Neural cell (in vitro differentiated cells): ENCODE results near the gene TRIM62. TPM values are rescaled to one million over a fixed set of nuclear protein-coding genes. Genes with fewer than 3 reads are reported as not detected.

Source experiments
- H2AFZ ChIP-seq: fragments of 200-600, 300-800 bp; sonication (generic), shearing (Covaris generic); 2 replicates; pipeline ENCODE4 v1.6.0; 2014; ENCODE audit warnings: low read depth, mild to moderate bottlenecking, antibody characterized with exemption, low read length, moderate library complexity
- H3F3A ChIP-seq: fragments of 200-600 bp; shearing (Covaris generic); 2 replicates; pipeline ENCODE4 v1.6.1; 2016; ENCODE audit warnings: mild to moderate bottlenecking, moderate library complexity, mixed read lengths, antibody characterized with exemption, low read length; ENCODE audit not compliant: insufficient read depth, poor library complexity, severe bottlenecking
- H3K27ac ChIP-seq: fragments of 200-600, 300-800 bp; sonication (generic), shearing (Covaris generic); 2 replicates; pipeline ENCODE4 v1.5.1; 2014; ENCODE audit warnings: mild to moderate bottlenecking, low read length, moderate library complexity
- H3K27me3 ChIP-seq: fragments of 300-800, 200-600 bp; sonication (generic), shearing (Covaris generic); 2 replicates; pipeline ENCODE4 v1.6.0; 2014; ENCODE audit warnings: mild to moderate bottlenecking, low read depth, low read length, moderate library complexity; ENCODE audit not compliant: insufficient read depth
- H3K36me3 ChIP-seq: fragments of 300-800, 200-600 bp; sonication (generic), shearing (Covaris generic); 2 replicates; pipeline ENCODE4 v1.5.1; 2014; ENCODE audit warnings: mild to moderate bottlenecking, antibody characterized with exemption, low read length, moderate library complexity; ENCODE audit not compliant: insufficient read depth
- H3K4me2 ChIP-seq: fragments of 300-800, 200-600 bp; sonication (generic), shearing (Covaris generic); 2 replicates; pipeline ENCODE4 v1.6.0; 2014; ENCODE audit warnings: mild to moderate bottlenecking, low read length
- H3K4me3 ChIP-seq: fragments of 300-800, 200-600 bp; sonication (generic), shearing (Covaris generic); 2 replicates; pipeline ENCODE4 v1.5.1; 2014; ENCODE audit warnings: mild to moderate bottlenecking, low read length, moderate library complexity
- H3K79me2 ChIP-seq: fragments of 200-600 bp; shearing (Covaris generic); replicated peaks from 2 replicates; pipeline ENCODE4 v1.6.0; 2014; ENCODE audit warnings: mild to moderate bottlenecking, low read length, moderate library complexity; ENCODE audit not compliant: insufficient read depth
- H3K9ac ChIP-seq: fragments of 300-800, 200-600 bp; sonication (generic), shearing (Covaris generic); 2 replicates; pipeline ENCODE4 v1.6.1; 2016; ENCODE audit warnings: mild to moderate bottlenecking, low read length, mixed read lengths
- H3K9me2 ChIP-seq: fragments of 200-600 bp; shearing (Covaris generic); 2 replicates; pipeline ENCODE4 v1.6.1; 2016; ENCODE audit warnings: mild to moderate bottlenecking, low read length, mixed read lengths; ENCODE audit not compliant: insufficient read depth
- H3K9me3 ChIP-seq: fragments of 200-600, 300-800 bp; sonication (generic), shearing (Covaris generic); 2 replicates; pipeline ENCODE4 v1.6.1; 2016; ENCODE audit warnings: mild to moderate bottlenecking, mixed run types, low read length, moderate library complexity, mixed read lengths
- H4K20me1 ChIP-seq: fragments of 200-600 bp; shearing (Covaris generic); 2 replicates; pipeline ENCODE4 v1.6.1; 2016; ENCODE audit warnings: mild to moderate bottlenecking, mixed run types; ENCODE audit not compliant: insufficient read depth
- EP300 ChIP-seq: fragments of 450-650 bp; conservative IDR thresholded peaks from 2 replicates; pipeline ENCODE4 v1.6.1; 2014; ENCODE audit warnings: antibody characterized with exemption, mild to moderate bottlenecking, moderate library complexity; ENCODE audit not compliant: poor library complexity, severe bottlenecking
- EZH2 ChIP-seq: fragments of 200-600, 300-800 bp; shearing (Covaris generic), sonication (generic); IDR thresholded peaks from 2 replicates; pipeline ENCODE4 v1.6.1; 2014; ENCODE audit warnings: antibody characterized with exemption, low read length, borderline replicate concordance, mild to moderate bottlenecking; ENCODE audit not compliant: insufficient read depth, poor library complexity, severe bottlenecking
- MXI1 ChIP-seq: fragments of 450-650 bp; conservative IDR thresholded peaks from 2 replicates; pipeline ENCODE4 v1.6.1; 2014; ENCODE audit warnings: antibody characterized with exemption, mild to moderate bottlenecking; ENCODE audit not compliant: poor library complexity, severe bottlenecking
- POLR2AphosphoS5 ChIP-seq: IDR thresholded peaks from 2 replicates; pipeline ENCODE4 v1.6.1; 2012
- RAD21 ChIP-seq: fragments of 450-650 bp; conservative IDR thresholded peaks from 2 replicates; pipeline ENCODE4 v1.6.1; 2014; ENCODE audit warnings: antibody characterized with exemption, mild to moderate bottlenecking, moderate library complexity
- SMC3 ChIP-seq: fragments of 450-650 bp; conservative IDR thresholded peaks from 2 replicates; pipeline ENCODE4 v1.6.1; 2014; ENCODE audit warnings: antibody characterized with exemption, mild to moderate bottlenecking, moderate library complexity; ENCODE audit not compliant: poor library complexity
- TAF1 ChIP-seq: IDR thresholded peaks from 2 replicates; pipeline ENCODE4 v1.6.1; 2012; ENCODE audit warnings: low read depth
- polyA plus RNA-seq: library from polyadenylated mRNA; depleted of rRNA; stranded (reverse); fragments of >200 nt; gene quantifications from 2 replicates; pipeline ENCODE4 v1.2.3, GENCODE V29; 2014
- TF ChIP-seq, protein P1 (sequence below): fragments of 450-650 bp; IDR thresholded peaks from 2 replicates; pipeline ENCODE4 v1.5.1; 2014; ENCODE audit warnings: antibody characterized with exemption, mild to moderate bottlenecking, moderate library complexity; ENCODE audit not compliant: poor library complexity, severe bottlenecking
- TF ChIP-seq, protein P2 (sequence below): IDR thresholded peaks from 2 replicates; pipeline ENCODE4 v1.6.1; 2012; ENCODE audit warnings: borderline replicate concordance

TRIM62 gene
- polyA plus RNA-seq, 1 donor from 2014 or later: 4.3 TPM

DNA sequence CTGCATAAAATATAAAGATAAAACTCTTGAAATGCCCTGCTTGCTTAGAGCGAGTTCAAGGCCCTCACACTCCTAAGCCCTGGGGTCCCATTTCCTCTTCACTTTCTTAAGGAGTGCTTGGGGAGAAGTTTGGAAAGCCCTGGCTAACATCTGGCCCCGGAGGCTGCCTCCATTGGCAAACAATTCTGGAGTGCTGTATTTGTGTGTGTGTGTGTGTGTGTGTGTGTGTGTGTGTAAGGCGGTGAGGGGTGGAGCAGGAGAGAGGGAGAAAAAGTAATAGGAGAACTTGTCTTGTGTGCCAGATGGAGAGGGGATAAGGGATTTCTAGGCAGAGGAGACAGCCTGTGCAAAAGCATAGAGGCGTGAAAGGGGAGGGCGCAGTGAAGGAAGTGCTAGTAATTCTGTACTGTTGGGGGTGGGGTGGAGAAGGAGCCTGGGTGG is 578 bp upstream of the TRIM62 start:
- H3K27me3 ChIP-seq: no peaks in the 10 kb centered on the region
- peak overlapping the region; percentile 84 for H3K9ac ChIP-seq
- no peaks in the 10 kb centered on the region for H3K9me3 ChIP-seq
- no peaks in the 10 kb centered on the region for H3K79me2 ChIP-seq
- H3K4me2 ChIP-seq: peak overlapping the region; percentile 62
- TF ChIP-seq, protein P1, sequence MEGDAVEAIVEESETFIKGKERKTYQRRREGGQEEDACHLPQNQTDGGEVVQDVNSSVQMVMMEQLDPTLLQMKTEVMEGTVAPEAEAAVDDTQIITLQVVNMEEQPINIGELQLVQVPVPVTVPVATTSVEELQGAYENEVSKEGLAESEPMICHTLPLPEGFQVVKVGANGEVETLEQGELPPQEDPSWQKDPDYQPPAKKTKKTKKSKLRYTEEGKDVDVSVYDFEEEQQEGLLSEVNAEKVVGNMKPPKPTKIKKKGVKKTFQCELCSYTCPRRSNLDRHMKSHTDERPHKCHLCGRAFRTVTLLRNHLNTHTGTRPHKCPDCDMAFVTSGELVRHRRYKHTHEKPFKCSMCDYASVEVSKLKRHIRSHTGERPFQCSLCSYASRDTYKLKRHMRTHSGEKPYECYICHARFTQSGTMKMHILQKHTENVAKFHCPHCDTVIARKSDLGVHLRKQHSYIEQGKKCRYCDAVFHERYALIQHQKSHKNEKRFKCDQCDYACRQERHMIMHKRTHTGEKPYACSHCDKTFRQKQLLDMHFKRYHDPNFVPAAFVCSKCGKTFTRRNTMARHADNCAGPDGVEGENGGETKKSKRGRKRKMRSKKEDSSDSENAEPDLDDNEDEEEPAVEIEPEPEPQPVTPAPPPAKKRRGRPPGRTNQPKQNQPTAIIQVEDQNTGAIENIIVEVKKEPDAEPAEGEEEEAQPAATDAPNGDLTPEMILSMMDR: no peak
- TF ChIP-seq, protein P2, sequence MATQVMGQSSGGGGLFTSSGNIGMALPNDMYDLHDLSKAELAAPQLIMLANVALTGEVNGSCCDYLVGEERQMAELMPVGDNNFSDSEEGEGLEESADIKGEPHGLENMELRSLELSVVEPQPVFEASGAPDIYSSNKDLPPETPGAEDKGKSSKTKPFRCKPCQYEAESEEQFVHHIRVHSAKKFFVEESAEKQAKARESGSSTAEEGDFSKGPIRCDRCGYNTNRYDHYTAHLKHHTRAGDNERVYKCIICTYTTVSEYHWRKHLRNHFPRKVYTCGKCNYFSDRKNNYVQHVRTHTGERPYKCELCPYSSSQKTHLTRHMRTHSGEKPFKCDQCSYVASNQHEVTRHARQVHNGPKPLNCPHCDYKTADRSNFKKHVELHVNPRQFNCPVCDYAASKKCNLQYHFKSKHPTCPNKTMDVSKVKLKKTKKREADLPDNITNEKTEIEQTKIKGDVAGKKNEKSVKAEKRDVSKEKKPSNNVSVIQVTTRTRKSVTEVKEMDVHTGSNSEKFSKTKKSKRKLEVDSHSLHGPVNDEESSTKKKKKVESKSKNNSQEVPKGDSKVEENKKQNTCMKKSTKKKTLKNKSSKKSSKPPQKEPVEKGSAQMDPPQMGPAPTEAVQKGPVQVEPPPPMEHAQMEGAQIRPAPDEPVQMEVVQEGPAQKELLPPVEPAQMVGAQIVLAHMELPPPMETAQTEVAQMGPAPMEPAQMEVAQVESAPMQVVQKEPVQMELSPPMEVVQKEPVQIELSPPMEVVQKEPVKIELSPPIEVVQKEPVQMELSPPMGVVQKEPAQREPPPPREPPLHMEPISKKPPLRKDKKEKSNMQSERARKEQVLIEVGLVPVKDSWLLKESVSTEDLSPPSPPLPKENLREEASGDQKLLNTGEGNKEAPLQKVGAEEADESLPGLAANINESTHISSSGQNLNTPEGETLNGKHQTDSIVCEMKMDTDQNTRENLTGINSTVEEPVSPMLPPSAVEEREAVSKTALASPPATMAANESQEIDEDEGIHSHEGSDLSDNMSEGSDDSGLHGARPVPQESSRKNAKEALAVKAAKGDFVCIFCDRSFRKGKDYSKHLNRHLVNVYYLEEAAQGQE: no peak
- TF ChIP-seq EZH2: no peak
- TF ChIP-seq POLR2AphosphoS5: no peak
- TF ChIP-seq EP300: no peak
- no peak for TF ChIP-seq MXI1
- TF ChIP-seq RAD21: no peak
- TF ChIP-seq TAF1: no peak
- no peak for TF ChIP-seq SMC3
- no peaks in the 10 kb centered on the region for H3K36me3 ChIP-seq
- H3K9me2 ChIP-seq: no peaks in the 10 kb centered on the region
- H3F3A ChIP-seq: no peaks in the 10 kb centered on the region
- no peak overlapping the region for H3K27ac ChIP-seq
- no peaks in the 10 kb centered on the region for H4K20me1 ChIP-seq
- peak overlapping the region; percentile 0 for H2AFZ ChIP-seq
- peak overlapping the region; percentile 95 for H3K4me3 ChIP-seq

DNA sequence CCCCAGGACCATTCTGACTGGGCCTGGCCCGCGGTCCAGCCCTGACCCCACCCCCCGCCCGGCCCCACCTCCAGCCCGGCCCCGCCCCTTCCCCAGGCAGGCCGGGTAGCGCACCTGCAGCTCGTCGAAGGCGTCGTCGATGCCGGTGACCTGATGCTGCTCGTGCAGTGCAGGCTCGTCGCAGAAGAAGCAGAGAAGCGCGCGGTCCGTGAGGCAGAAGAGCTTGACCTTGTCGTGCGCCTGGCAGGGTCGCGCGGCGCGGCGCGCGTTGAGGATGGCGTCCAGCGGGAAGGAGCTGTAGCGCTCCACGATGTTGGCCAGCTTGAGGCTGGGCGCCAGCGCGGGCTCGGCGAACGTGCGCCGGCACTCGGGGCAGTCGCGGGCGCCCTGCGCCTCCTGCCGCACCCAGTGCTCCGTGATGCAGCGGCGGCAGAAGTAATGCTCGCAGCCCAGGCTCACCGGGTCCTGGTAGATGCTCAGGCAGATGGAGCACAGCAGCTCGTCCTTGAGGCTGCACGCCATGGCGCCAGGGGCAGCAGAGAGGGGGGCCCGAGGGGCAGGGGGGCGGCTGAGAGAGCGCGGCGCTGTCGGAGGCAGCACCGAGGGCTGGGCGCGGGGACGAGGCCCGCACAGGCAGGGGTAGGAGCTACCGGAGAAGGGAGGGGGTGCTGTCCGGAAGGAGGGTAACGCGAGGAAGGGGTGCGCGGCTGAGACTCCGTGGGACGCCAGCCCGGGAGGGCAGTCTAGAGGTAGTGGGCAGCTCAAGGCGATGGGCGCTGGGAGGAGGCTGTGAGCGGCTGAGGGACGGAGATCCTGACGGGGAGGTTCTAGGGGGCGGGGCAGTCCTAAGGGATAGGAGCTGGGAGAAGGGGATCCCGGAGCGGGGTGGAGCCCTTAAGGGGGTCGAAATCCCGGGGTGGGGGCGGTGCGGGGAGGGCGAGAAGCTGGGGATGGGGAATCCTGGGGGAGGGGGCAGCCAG is 642 bp downstream of the TRIM62 start:
- Histone ChIP-seq H3K36me3 (no peaks in the 10 kb centered on the region), H3K9me3 (no peaks in the 10 kb centered on the region), H3K27me3 (no peaks in the 10 kb centered on the region), H3K9ac (peak overlapping the region; percentile 84), H3K9me2 (no peaks in the 10 kb centered on the region), H3K4me3 (peak overlapping the region; percentile 95), H3K27ac (peak overlapping the region; percentile 59), H3K4me2 (peak overlapping the region; percentile 25), H3F3A (no peaks in the 10 kb centered on the region), H4K20me1 (no peaks in the 10 kb centered on the region), H2AFZ (peak overlapping the region; percentile 85), H3K79me2 (no peaks in the 10 kb centered on the region)
- TF ChIP-seq, protein P2: peak; percentile 42
- peak; percentile 61 for TF ChIP-seq TAF1
- TF ChIP-seq, protein P1: peak; percentile 42
- TF ChIP-seq RAD21: peak; percentile 48
- TF ChIP-seq SMC3: peak; percentile 50
- TF ChIP-seq EZH2: no peak
- peak; percentile 55 for TF ChIP-seq MXI1
- peak; percentile 61 for TF ChIP-seq POLR2AphosphoS5
- no peak for TF ChIP-seq EP300
